Prostate gland (tissue), 2 donors: Measurements from ENCODE around the gene CBY1. TPM values are rescaled to one million over a fixed set of nuclear protein-coding genes. Genes with fewer than 3 reads are reported as not detected.

Experiments
- DNase-seq: peaks from one replicate; pipeline ENCODE4 v3.0.0-alpha.2; 2019; ENCODE audit warnings: low spot score
- H3K27ac ChIP-seq, 2 donors: fragments of 200-600 bp; sonication (generic); 2 replicates each; pipeline ENCODE4 v1.5.1; 2017 to 2019
- H3K27me3 ChIP-seq: fragments of 200-600 bp; sonication (generic); replicated peaks from 2 replicates; pipeline ENCODE4 v1.5.1; 2019; ENCODE audit not compliant: insufficient read depth
- H3K36me3 ChIP-seq, 2 donors: fragments of 200-600 bp; sonication (generic); 1 replicate in 1 of 2; 2 replicates in 1 of 2; pipeline versions ENCODE4 v1.5.1 to v1.8.1; 2017 to 2019
- H3K4me1 ChIP-seq: fragments of 200-600 bp; sonication (generic); replicated peaks from 2 replicates; pipeline ENCODE4 v1.5.1; 2019
- H3K4me3 ChIP-seq, 2 donors: fragments of 200-600 bp; sonication (generic); 2 replicates each; pipeline ENCODE4 v1.5.1; 2017 to 2019
- H3K9me3 ChIP-seq: fragments of 200-600 bp; sonication (generic); 2 replicates; pipeline ENCODE4 v1.5.1; 2017
- POLR2A ChIP-seq: fragments of 450-650 bp; IDR thresholded peaks from one replicate; pipeline ENCODE4 v1.6.1; 2016; ENCODE audit warnings: antibody characterized with exemption, mild to moderate bottlenecking
- POLR2AphosphoS5 ChIP-seq: sonication (generic); formaldehyde crosslinking; IDR thresholded peaks from one replicate; pipeline ENCODE4 v1.6.1; 2017; ENCODE audit warnings: antibody characterized with exemption
- WGBS: methylation state at CpG from one replicate; pipeline ENCODE4 v1.1.5; 2018; 5-methylcytosine and 5-hydroxymethylcytosine counted together
- intact Hi-C: fragments of 100-400 bp; cut with DNase I; formaldehyde crosslinking; loops from one replicate; pipeline ENCODE4 v1.14.2; 2022
- total RNA-seq, 2 donors: library from RNA; depleted of rRNA; stranded (reverse); fragments of >200 nt; gene quantifications; one replicate each; pipeline ENCODE4 v1.1.0, GENCODE V29; 2016
- TF ChIP-seq, protein P1 (sequence below), 4 experiments: fragments of 200-600 bp in 2 of 4; fragments of 450-650 bp in 2 of 4; sonication (generic) in 2 of 4; IDR thresholded peaks; 1 replicate in 3 of 4; 2 replicates in 1 of 4; pipeline ENCODE4 v1.5.1; 2016 to 2019; ENCODE audit warnings: antibody characterized with exemption in 4 of 4, mild to moderate bottlenecking in 2 of 4, moderate library complexity in 2 of 4

Gene CBY1
- total RNA-seq, 2 donors from 2014 or later: 24.7 to 41.0 TPM

DNA sequence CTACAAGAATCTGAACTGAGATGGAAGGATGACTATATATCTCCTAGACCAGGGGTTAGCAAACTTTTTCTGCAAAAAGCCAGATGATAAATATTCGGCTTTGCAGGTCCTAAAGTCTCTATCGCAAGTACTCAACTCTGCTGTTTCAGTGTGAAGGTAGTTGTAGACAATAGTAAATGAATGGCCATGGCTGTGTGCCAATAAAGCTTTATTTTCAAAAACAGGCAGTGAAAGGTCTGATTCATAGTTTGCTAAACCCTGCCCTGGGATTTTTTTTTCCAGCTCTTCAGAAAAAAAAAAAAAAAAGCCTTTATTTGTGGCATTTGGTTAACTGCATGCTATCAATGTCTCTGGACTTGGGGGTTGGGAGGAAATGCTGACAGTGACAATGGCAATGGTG lies 37.8 kb upstream of the CBY1 start:
- no peak overlapping the region for H3K4me3 ChIP-seq
- no peak for DNase-seq
- no peaks in the 10 kb centered on the region for H3K27me3 ChIP-seq
- WGBS: 96% methylated on average over 2 of the region's 2 CpGs
- no peaks in the 10 kb centered on the region for H3K4me1 ChIP-seq
- no peak overlapping the region for H3K27ac ChIP-seq
- no peaks in the 10 kb centered on the region for H3K36me3 ChIP-seq
- H3K9me3 ChIP-seq: no peaks in the 10 kb centered on the region
- TF ChIP-seq, protein P1, sequence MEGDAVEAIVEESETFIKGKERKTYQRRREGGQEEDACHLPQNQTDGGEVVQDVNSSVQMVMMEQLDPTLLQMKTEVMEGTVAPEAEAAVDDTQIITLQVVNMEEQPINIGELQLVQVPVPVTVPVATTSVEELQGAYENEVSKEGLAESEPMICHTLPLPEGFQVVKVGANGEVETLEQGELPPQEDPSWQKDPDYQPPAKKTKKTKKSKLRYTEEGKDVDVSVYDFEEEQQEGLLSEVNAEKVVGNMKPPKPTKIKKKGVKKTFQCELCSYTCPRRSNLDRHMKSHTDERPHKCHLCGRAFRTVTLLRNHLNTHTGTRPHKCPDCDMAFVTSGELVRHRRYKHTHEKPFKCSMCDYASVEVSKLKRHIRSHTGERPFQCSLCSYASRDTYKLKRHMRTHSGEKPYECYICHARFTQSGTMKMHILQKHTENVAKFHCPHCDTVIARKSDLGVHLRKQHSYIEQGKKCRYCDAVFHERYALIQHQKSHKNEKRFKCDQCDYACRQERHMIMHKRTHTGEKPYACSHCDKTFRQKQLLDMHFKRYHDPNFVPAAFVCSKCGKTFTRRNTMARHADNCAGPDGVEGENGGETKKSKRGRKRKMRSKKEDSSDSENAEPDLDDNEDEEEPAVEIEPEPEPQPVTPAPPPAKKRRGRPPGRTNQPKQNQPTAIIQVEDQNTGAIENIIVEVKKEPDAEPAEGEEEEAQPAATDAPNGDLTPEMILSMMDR (IDR thresholded peaks at IDR 0.05): no peak
- no peak for TF ChIP-seq POLR2A
- TF ChIP-seq POLR2AphosphoS5: no peak
- intact Hi-C loops: no loop called here

DNA sequence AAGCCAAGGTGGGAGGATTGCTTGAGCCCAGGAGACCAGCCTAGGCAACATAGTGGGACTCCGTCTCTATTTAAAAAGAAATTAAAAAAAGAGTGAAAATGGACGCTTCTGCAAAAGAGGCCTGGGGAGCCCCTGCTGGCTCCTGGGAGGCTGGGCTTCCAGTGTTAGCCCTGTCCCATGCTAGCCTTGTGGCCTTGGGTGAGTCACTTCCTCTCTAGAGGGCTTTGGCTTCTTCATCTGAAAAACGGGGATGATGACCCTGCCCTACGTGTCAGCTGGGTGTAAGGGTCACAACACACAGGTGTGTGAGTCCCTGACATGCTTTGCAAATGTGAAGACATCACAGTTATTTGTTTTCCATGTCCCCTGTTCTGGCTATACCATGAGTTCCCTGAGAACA lies 33.1 kb upstream of the CBY1 start:
- Histone ChIP-seq H3K27ac (no peak overlapping the region), H3K36me3 (no peaks in the 10 kb centered on the region), H3K9me3 (no peaks in the 10 kb centered on the region), H3K4me3 (no peak overlapping the region), H3K4me1 (no peaks in the 10 kb centered on the region), H3K27me3 (no peaks in the 10 kb centered on the region)
- WGBS: 91% methylated on average over 4 of the region's 4 CpGs
- no peak for DNase-seq
- intact Hi-C loops: no loop called here
- no peak for TF ChIP-seq POLR2A
- TF ChIP-seq, protein P1 (IDR thresholded peaks at IDR 0.05): no peak
- no peak for TF ChIP-seq POLR2AphosphoS5

DNA sequence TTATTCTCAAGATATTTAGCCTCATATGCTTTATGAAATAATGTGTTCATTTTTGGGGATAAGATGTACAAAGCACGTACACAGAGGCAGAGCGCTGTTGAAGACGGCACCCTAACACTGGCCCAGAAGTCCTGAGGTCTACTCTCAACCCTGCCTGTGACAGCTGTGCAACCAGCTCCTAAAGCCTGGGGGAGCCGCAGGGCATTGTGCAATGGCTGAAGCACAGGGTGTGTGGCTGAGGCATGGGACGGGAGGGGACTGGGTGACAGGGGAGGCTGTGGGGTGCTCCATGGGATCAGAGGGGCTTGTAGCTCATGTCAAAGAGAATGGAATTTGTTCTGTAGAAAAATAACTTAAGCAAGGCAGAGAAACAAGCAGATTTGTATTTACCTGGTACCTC lies 28.0 kb upstream of the CBY1 start:
- 92% methylated on average over 5 of the region's 5 CpGs for WGBS
- no peaks in the 10 kb centered on the region for H3K4me1 ChIP-seq
- intact Hi-C loops: no loop called here

DNA sequence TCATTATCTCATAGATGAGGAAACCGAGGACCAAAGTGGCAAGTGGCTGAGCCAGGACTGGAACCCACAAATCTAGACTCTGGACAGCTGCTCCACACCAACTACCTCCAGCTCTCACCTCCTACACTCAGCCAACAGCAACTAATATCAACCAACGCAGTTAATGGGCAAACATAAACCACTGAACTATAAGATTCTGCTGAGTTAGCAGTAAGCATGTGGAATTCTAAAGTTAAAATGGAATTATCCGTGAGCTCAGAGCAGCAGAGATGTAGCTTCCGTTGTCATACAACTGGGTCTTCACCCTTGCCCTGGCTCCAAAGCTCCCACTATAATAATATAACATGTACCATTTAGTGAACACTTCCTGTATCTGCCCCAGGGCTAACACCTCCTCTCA lies 27.3 kb upstream of the CBY1 start:
- no peak overlapping the region for H3K4me3 ChIP-seq
- H3K27me3 ChIP-seq: no peaks in the 10 kb centered on the region
- WGBS: 88% methylated on average over 4 of the region's 4 CpGs
- no peaks in the 10 kb centered on the region for H3K4me1 ChIP-seq
- no peak for TF ChIP-seq POLR2A
- TF ChIP-seq POLR2AphosphoS5: no peak
- TF ChIP-seq, protein P1 (IDR thresholded peaks at IDR 0.05): no peak
- H3K9me3 ChIP-seq: no peaks in the 10 kb centered on the region
- no peak overlapping the region for H3K27ac ChIP-seq
- DNase-seq: no peak
- H3K36me3 ChIP-seq: no peaks in the 10 kb centered on the region
- intact Hi-C loops: no loop called here

More for the DNA sequence above, 28.0 kb upstream of the CBY1 start:
- H3K36me3 ChIP-seq: no peaks in the 10 kb centered on the region
- no peak overlapping the region for H3K27ac ChIP-seq
- H3K4me3 ChIP-seq: no peak overlapping the region
- TF ChIP-seq POLR2AphosphoS5: no peak
- TF ChIP-seq, protein P1 (IDR thresholded peaks at IDR 0.05): no peak
- TF ChIP-seq POLR2A: no peak
- DNase-seq: no peak
- no peaks in the 10 kb centered on the region for H3K9me3 ChIP-seq
- H3K27me3 ChIP-seq: no peaks in the 10 kb centered on the region

DNA sequence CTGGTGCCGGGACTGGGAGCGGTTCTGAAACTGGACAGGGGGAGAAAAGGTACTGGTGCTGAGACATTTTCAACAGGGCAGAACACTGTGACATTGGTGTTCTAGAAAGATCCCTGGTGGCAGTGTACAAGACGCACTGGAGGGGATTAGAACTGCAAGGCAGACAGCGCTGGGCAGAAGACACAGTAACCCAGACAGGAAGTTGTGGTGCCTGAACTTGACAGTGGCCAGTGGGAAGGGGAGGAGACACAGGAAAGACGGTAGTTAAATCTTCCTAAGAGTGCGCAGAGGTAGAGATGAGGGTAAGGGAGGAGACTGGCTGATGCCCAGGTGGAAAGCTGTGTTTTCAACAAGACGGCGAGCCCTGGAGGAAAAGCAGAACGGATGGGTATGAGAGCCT lies 24.7 kb upstream of the CBY1 start:
- no peak overlapping the region for H3K4me3 ChIP-seq
- no peak for DNase-seq
- no peak overlapping the region for H3K27ac ChIP-seq
- intact Hi-C loops: no loop called here
- WGBS: 84% methylated on average over 9 of the region's 9 CpGs
- H3K9me3 ChIP-seq: no peaks in the 10 kb centered on the region
- no peaks in the 10 kb centered on the region for H3K4me1 ChIP-seq
- H3K36me3 ChIP-seq: no peaks in the 10 kb centered on the region
- TF ChIP-seq, protein P1 (IDR thresholded peaks at IDR 0.05): no peak
- TF ChIP-seq POLR2A (no peak), POLR2AphosphoS5 (no peak)
- H3K27me3 ChIP-seq: no peaks in the 10 kb centered on the region
